IMR-90 (cell line): ENCODE results near the gene TPRX2. TPM values are rescaled to one million over a fixed set of nuclear protein-coding genes. Genes with fewer than 3 reads are reported as not detected.

ENCODE experiments used
- ATAC-seq: fragments of 200-7000 bp; cut with Tn5 transposase; 2 replicates; pipeline ENCODE4 v1.9.1; 2020; ENCODE audit warnings: low read depth, mild to moderate bottlenecking, moderate library complexity
- BruUV-seq: library from RNA; stranded (reverse); fragments of 400-500 nt; replicated peaks from 2 replicates; lab custom pipeline; 2021; lab: Mats Ljungman, UMichigan
- CTCF ChIA-PET: fragments of 300-600 bp; formaldehyde crosslinking; extraction: SDS; loops from one replicate; lab custom pipeline; 2021; ENCODE audit warnings: antibody characterized with exemption; lab: Yijun Ruan, JAX
- POLR2A ChIA-PET: fragments of 300-600 bp; sonication (Branson Sonifier 250); formaldehyde crosslinking; loops from one replicate; lab custom pipeline; 2022; ENCODE audit warnings: antibody characterized with exemption; ENCODE audit not compliant: unreplicated experiment; lab: Charles Lee
- DNase-seq: peaks from one replicate; pipeline ENCODE4 v3.0.0; 2013
- H2AFZ ChIP-seq: replicated peaks from 2 replicates; pipeline ENCODE3; 2013; ENCODE audit warnings: low read length, mild to moderate bottlenecking; ENCODE audit not compliant: poor library complexity
- H2AK5ac ChIP-seq: 2 replicates; pipeline ENCODE4 v1.6.1; 2013; ENCODE audit warnings: low read depth, low read length, inconsistent platforms
- H2AK9ac ChIP-seq: replicated peaks from 2 replicates; pipeline ENCODE3; 2013; ENCODE audit warnings: mild to moderate bottlenecking, low read depth, low read length, moderate library complexity; ENCODE audit not compliant: poor library complexity
- H2BK120ac ChIP-seq: 2 replicates; pipeline ENCODE4 v1.6.1; 2013; ENCODE audit warnings: low read depth, low read length, inconsistent platforms
- H2BK15ac ChIP-seq: 3 replicates; pipeline ENCODE4 v1.6.1; 2013; ENCODE audit warnings: low read depth, low read length, inconsistent platforms
- H2BK20ac ChIP-seq: 2 replicates; pipeline ENCODE4 v1.6.1; 2013; ENCODE audit warnings: low read depth, mild to moderate bottlenecking, inconsistent platforms, low read length, moderate library complexity
- H2BK5ac ChIP-seq: 2 replicates; pipeline ENCODE4 v1.6.1; 2013; ENCODE audit warnings: mild to moderate bottlenecking, low read depth, low read length, inconsistent platforms; ENCODE audit not compliant: poor library complexity, severe bottlenecking
- H3K14ac ChIP-seq: replicated peaks from 2 replicates; pipeline ENCODE4 v1.6.1; 2013; ENCODE audit warnings: low read depth, low read length, inconsistent platforms
- H3K18ac ChIP-seq: 2 replicates; pipeline ENCODE4 v1.6.1; 2013; ENCODE audit warnings: low read depth, low read length, control low read depth
- H3K23ac ChIP-seq: 2 replicates; pipeline ENCODE4 v1.6.1; 2013; ENCODE audit warnings: low read depth, low read length, inconsistent platforms
- H3K27ac ChIP-seq: 2 replicates; pipeline ENCODE4 v1.5.1; 2013; ENCODE audit warnings: mild to moderate bottlenecking, control low read depth, low read length; ENCODE audit not compliant: insufficient read depth
- H3K27me3 ChIP-seq: 2 replicates; pipeline ENCODE4 v1.6.1; 2013; ENCODE audit warnings: low read length; ENCODE audit not compliant: control insufficient read depth, insufficient read depth
- H3K36me3 ChIP-seq: 2 replicates; pipeline ENCODE4 v1.6.1; 2013; ENCODE audit warnings: low read length, mixed read lengths; ENCODE audit not compliant: control insufficient read depth, insufficient read depth
- H3K4ac ChIP-seq: 2 replicates; pipeline ENCODE4 v1.6.1; 2013; ENCODE audit warnings: low read depth, low read length, inconsistent platforms
- H3K4me1 ChIP-seq: 2 replicates; pipeline ENCODE4 v1.6.1; 2013; ENCODE audit warnings: low read length, mixed read lengths; ENCODE audit not compliant: control insufficient read depth, insufficient read depth
- H3K4me2 ChIP-seq: 2 replicates; pipeline ENCODE4 v1.6.1; 2013; ENCODE audit warnings: low read depth, mild to moderate bottlenecking, control low read depth, low read length, moderate library complexity
- H3K4me3 ChIP-seq: 2 replicates; pipeline ENCODE4 v1.5.1; 2013; ENCODE audit warnings: low read depth, mild to moderate bottlenecking, control low read depth, low read length, moderate library complexity; ENCODE audit not compliant: insufficient read depth
- H3K56ac ChIP-seq: 2 replicates; pipeline ENCODE4 v1.6.1; 2013; ENCODE audit warnings: low read length, inconsistent platforms; ENCODE audit not compliant: insufficient read depth; ENCODE audit errors: extremely low read depth
- H3K79me1 ChIP-seq, 2 experiments: 2 replicates each; pipeline ENCODE4 v1.6.1; 2013; ENCODE audit warnings: low read length in 2 of 2, inconsistent platforms in 1 of 2, low read depth in 1 of 2
- H3K9ac ChIP-seq: 2 replicates; pipeline ENCODE4 v1.6.1; 2013; ENCODE audit warnings: low read depth, low read length, control low read depth
- H3K9me1 ChIP-seq: 2 replicates; pipeline ENCODE4 v1.6.1; 2013; ENCODE audit warnings: low read length, inconsistent platforms; ENCODE audit not compliant: insufficient read depth
- H3K9me3 ChIP-seq: 2 replicates; pipeline ENCODE4 v1.6.1; 2013; ENCODE audit warnings: low read length; ENCODE audit not compliant: control insufficient read depth, insufficient read depth
- H4K20me1 ChIP-seq: 2 replicates; pipeline ENCODE4 v1.6.1; 2013; ENCODE audit warnings: low read length, inconsistent platforms; ENCODE audit not compliant: insufficient read depth
- H4K5ac ChIP-seq: 2 replicates; pipeline ENCODE4 v1.6.1; 2013; ENCODE audit warnings: mild to moderate bottlenecking, low read depth, low read length, control low read depth
- H4K8ac ChIP-seq, 2 experiments: 2 replicates each; pipeline ENCODE4 v1.6.1; 2013; ENCODE audit warnings: low read depth in 2 of 2, low read length in 2 of 2, control low read depth in 1 of 2, inconsistent platforms in 1 of 2
- H4K91ac ChIP-seq: 2 replicates; pipeline ENCODE4 v1.6.1; 2013; ENCODE audit warnings: low read depth, low read length, inconsistent platforms; ENCODE audit not compliant: insufficient read depth
- MAZ ChIP-seq: IDR thresholded peaks from 2 replicates; pipeline ENCODE4 v1.6.1; 2012; ENCODE audit warnings: low read depth, mild to moderate bottlenecking, low read length, improper control_type of control experiment, moderate library complexity, borderline replicate concordance
- MXI1 ChIP-seq: IDR thresholded peaks from 2 replicates; pipeline ENCODE4 v1.6.1; 2012; ENCODE audit warnings: low read depth, mild to moderate bottlenecking, low read length, moderate library complexity, borderline replicate concordance
- WGBS, 2 experiments: methylation state at CpG; one replicate each; pipeline versions ENCODE4 v1.1.5 to v1.1.7; 2013; ENCODE audit warnings: missing lambda C conversion rate in 2 of 2; ENCODE audit not compliant: insufficient read length in 1 of 2; ENCODE audit errors: extremely low coverage in 2 of 2; 5-methylcytosine and 5-hydroxymethylcytosine counted together
- dilution Hi-C: fragments of 300-500 bp; cut with HindIII; formaldehyde crosslinking; loops from one replicate; pipeline ENCODE4 v1.14.3; 2018; ENCODE audit warnings: low sequenced_read_pairs; ENCODE audit not compliant: unreplicated experiment
- in situ Hi-C: fragments of 300-500 bp; cut with MboI; formaldehyde crosslinking; loops from 3 replicates; pipeline ENCODE4 v1.14.3; 2019; ENCODE audit warnings: low sequenced_read_pairs, inconsistent platforms, mixed read lengths
- intact Hi-C: fragments of 100-400 bp; cut with micrococcal nuclease; formaldehyde crosslinking; loops from 2 replicates; pipeline ENCODE4 v1.10.0; 2022
- polyA plus RNA-seq, 3 experiments: library from polyadenylated mRNA; depleted of rRNA; stranded (reverse); fragments of >200 nt; gene quantifications; 2 replicates each; pipeline ENCODE4 v1.2.3, GENCODE V29; 2012; ENCODE audit warnings: low replicate concordance in 1 of 3
- total RNA-seq: library from RNA; depleted of rRNA; stranded (reverse); fragments of >200 nt; gene quantifications from 2 replicates; pipeline ENCODE4 v1.2.3, GENCODE V29; 2012

The TPRX2 gene
- total and polyA plus RNA-seq, 2 of the 4 experiments (the other 2 are of a cell fraction): not detected

DNA sequence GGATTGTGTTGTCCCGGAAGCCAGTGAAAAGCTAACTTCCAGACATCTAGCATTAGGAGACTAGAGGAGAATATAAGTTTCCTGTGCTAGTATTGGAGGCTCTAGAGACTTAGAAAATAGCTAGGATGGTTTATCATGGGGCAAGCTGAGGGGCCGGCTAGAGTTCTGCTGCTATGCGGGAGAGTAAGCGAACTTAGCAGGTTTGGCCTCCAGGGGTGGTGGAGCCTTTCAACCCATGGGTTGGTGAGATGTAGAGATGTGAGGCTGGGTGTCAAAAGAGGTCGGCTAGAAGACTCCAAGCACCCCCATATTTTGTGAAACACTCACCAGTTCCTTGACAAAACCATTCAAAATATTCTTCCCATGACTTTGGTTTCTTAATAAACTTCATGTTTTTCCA lies 22.7 kb downstream of the TPRX2 start:
- H3K23ac ChIP-seq: no peak overlapping the region
- H2BK5ac ChIP-seq: no peak overlapping the region
- no peak overlapping the region for H3K4me3 ChIP-seq
- no peak for ATAC-seq
- no peak overlapping the region for H2AFZ ChIP-seq
- intact Hi-C loops (no loop called here), in situ Hi-C loops (no loop called here), dilution Hi-C loops (no loop called here)
- no peak overlapping the region for H3K4me2 ChIP-seq
- H3K56ac ChIP-seq: no peak overlapping the region
- no peak overlapping the region for H2BK15ac ChIP-seq
- H3K18ac ChIP-seq: no peak overlapping the region
- no peak overlapping the region for H3K14ac ChIP-seq
- no peak overlapping the region for H2AK9ac ChIP-seq
- H4K91ac ChIP-seq: no peak overlapping the region
- H2BK120ac ChIP-seq: no peak overlapping the region
- no peak overlapping the region for H3K27ac ChIP-seq
- DNase-seq: no peak
- H4K8ac ChIP-seq: no peak overlapping the region
- WGBS, 2 experiments: 86% methylated on average over 1 of the region's 5 CpGs; no CpG with 5 or more reads in 1 of the 2 experiments
- H3K9ac ChIP-seq: no peak overlapping the region
- no peak overlapping the region for H2BK20ac ChIP-seq
- TF ChIP-seq MXI1: no peak
- TF ChIP-seq MAZ: no peak
- no peak overlapping the region for H3K4ac ChIP-seq
- no peak overlapping the region for H2AK5ac ChIP-seq
- no peaks in the 10 kb centered on the region; the same call in 1 of the 2 replicates for H3K9me3 ChIP-seq
- BruUV-seq: no TSS peak
- H4K20me1 ChIP-seq: no peaks in the 10 kb centered on the region
- no peaks in the 10 kb centered on the region for H3K4me1 ChIP-seq
- no peak overlapping the region for H4K5ac ChIP-seq
- no peaks in the 10 kb centered on the region for H3K9me1 ChIP-seq
- POLR2A ChIA-PET: no interaction called here
- no peaks in the 10 kb centered on the region for H3K36me3 ChIP-seq
- H3K79me1 ChIP-seq: no peaks in the 10 kb centered on the region
- 0 out of 2 replicates have a peak, but pooled peaks cover 3% of the 10 kb centered on the region for H3K27me3 ChIP-seq
- CTCF ChIA-PET: interaction anchor here (0.8 kb wide), 1 partner anchor 19 kb away, joined by 4 read pairs; no protein-coding TSS in a partner anchor
